Thyroid gland (tissue), 4 donors: ENCODE data around the gene RPS21.

Source experiments
- CTCF ChIP-seq, 6 experiments: fragments of 200-600 bp in 3 of 6; fragments of 450-650 bp in 3 of 6; sonication (generic) in 3 of 6; IDR thresholded peaks; one replicate each; pipeline ENCODE4 v1.5.1; 2016 to 2019; ENCODE audit warnings: antibody characterized with exemption in 6 of 6, mild to moderate bottlenecking in 2 of 6, inconsistent platforms in 1 of 6, moderate library complexity in 1 of 6
- POLR2A ChIP-seq, 2 donors: fragments of 450-650 bp; IDR thresholded peaks; one replicate each; pipeline ENCODE4 v1.6.1; 2017; ENCODE audit warnings: antibody characterized with exemption in 2 of 2, mild to moderate bottlenecking in 2 of 2, moderate library complexity in 1 of 2

DNA sequence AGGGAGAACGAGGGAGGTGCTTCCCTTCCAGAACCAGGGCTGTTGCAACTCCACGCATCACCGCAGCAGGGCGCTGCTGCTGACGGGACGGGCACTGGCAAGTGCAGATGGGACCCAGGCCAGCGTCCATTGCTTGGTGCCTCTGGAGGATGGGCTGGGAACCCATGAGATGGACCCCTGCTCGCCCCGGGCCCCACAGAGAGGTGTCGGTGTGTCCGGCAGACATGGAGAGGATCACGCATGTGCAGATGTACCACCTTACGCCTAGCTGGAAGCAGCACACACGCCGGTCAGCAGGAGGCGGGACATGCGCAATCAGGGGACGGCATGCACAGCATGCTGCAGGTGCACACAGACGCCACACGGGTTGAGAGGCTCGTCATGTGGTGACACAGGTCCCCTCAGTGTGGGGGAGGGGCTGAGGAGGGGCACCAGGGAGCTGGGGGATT, 14.5 kb downstream of the RPS21 start:
- TF ChIP-seq CTCF (IDR thresholded peaks at IDR 0.05) (no peak), POLR2A (IDR thresholded peaks at IDR 0.05) (no peak)
